NCI-H748 (cell line): ENCODE data around the gene ECI1.
"Not testable (repeated sequence)": the region's sequence is repeated elsewhere in the genome, so short reads cannot be mapped to it uniquely, and the experiment has no call there.

Source experiments
- DNase-seq: peaks from one replicate; lab custom pipeline; 2025; ENCODE audit not compliant: unreplicated experiment; lab: John Stamatoyannopoulos, UW

The ECI1 gene

DNA sequence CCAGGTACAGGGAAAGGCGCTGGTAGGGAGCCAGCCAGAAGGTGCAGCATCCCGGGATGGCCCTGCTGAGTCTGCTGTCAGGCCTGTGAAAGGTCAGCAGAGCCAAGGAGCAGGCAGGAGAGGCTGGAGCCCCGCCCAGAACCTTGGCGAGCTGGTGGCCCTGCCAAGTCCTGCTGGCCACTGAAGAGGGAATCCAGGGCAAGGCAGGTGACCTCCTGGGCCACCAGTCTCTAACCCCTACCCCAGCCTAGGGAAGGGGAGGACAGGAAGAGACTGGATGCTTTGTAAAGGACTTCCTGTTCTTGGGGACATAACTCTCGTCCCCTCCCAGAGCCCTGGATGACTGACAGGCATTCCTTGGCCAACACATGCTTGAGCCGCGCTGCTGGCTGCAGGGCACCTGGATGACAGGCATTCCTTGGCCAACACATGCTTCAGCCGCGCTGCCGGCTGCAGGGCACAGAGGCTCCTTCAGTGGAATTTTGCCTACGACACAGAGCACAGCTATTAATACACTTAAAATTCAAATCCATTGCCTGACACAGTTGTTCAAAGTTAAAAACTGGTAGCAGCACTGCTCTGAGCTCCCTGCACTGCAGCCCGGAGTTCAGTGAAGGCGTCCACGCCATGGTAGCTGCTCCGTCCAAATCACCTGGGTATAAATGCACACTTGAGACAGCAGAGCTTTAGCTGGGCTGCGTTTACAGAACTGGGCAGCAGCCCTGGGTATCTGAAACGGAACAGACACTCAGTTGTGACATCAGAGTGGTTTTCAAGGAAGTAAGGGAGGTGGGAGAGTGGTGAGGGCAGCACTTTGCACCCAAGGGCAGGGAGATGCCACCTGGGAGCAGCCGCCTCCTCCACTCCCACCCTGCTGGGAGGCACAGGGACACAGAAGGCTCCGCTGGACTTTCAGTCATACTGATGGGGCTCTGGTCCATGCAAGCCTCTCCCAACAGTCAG is 38.7 kb downstream of the ECI1 start:
- no peak for DNase-seq

GRCh38 chr16:2211923-2212347 is 39.5 kb downstream of the ECI1 start:
- no peak for DNase-seq

DNA sequence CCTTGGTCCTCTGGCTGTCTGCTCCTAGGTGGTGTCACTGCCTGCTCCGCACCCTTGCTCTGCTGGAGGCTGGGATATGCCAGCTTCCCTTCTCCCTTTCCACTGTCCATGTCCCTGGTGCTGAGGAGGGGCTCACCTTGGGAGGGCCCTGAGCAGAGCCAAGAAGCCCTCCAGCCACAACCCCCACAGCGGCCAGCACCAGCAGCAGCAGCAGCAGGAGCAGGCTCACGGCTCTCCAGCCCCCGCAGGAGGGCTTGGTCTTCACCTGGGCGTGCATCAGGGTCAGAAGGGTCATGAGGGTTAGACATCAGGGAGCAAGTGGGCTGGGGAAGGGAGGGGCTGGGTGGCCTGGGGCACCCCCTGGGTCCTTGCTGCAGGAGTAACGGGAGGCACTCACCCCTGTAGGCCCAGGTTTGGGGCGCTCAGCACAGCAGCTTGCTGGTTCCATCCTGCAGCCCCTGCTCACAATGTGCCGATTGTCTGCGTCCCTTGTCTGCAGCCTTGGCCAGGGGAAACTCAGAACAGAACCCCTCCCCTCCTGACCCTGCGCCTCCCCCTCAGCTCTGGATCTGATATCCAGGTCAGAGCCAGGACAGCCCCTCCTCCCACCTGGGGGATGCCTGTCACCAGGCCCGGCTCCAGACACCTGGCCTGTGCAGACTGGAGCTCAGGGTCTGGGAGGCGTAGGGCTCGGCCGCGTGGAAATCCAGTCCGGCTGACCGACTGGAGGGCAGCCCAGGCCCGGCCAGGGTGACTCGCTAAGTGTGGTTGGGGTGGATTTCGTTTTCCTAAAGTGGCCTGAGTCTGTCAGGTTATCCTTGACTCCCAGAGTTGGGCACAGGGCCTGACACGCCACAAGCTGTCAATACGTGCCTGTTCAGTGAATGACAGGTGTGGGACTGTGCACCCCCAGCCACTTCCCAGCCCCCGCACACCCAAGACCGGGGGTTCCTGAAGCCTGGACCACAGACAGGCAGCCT is 40.7 kb downstream of the ECI1 start, which contains the start of gene BRICD5:
Gene BRICD5 (minus strand): TSS at position 478 of the 980 bp plus-strand sequence. CDS start 30 bp downstream, at position 448.
- no peak for DNase-seq

- no peak for DNase-seq
Measured at GRCh38 chr16:2210009-2210332, 41.4 kb downstream of the ECI1 start.

DNA sequence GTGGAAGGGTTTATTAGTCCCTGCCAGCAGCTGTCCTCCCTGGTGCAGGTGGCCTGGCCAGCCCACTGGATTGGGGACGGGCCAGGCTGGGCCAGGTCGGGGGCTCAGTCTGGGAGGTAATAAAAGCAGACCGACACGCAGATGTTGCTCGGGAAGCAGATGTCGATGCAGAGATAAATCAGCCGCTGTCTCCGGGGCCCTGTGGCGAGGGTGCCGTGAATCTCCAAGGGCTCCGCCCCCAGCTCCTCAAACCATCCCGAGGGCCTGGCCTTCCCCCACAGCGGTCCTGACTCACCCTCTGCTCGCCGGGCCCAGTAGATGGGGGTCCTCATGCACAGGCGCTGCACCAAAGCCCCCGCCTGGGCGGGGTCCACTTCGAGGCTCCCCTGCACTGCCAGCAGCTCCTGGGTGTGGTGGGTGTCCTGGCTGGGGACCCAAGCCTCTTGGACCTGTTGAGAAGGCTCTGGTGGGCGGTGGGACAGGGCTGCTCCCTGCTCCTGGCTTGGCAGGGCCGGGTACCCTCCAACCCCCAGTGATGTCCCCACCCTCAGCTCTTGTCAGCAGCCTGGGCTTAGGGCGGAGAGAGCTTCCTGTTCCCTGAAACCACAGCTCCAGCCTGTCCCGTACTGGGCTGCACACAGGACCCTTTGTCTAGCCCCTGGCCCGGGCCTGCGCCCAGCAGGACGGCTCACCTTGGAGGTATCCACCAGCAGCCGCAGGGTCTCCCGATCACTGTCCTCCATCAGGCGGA is 42.0 kb downstream of the ECI1 start:
- no peak for DNase-seq

GRCh38 chr16:2208772-2209171 is 42.6 kb downstream of the ECI1 start:
- DNase-seq: no peak

- DNase-seq: no peak
Measured at GRCh38 chr16:2208308-2208707, 43.1 kb downstream of the ECI1 start.

- no peak for DNase-seq
Measured at GRCh38 chr16:2207872-2208271, 43.5 kb downstream of the ECI1 start.

GRCh38 chr16:2206780-2207433 is 44.5 kb downstream of the ECI1 start:
- no peak for DNase-seq

GRCh38 chr16:2206420-2206779 is 45.0 kb downstream of the ECI1 start:
- no peak for DNase-seq

DNA sequence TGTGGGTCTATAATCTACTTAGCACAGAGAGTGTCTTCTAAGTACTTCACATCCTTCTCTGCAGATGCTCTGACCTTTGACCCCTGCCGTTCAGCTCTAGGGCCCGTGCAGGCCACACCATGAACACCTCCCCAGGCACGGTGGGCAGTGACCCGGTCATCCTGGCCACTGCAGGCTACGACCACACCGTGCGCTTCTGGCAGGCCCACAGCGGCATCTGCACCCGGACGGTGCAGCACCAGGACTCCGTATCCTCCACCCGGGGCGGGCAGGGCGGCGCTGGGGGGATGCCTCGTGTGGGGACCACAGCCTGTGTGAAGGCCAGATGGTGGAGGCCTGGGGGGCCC is 45.4 kb downstream of the ECI1 start:
- no peak for DNase-seq

- DNase-seq: peak; percentile 78
Measured at GRCh38 chr16:2205104-2205966, 46.1 kb downstream of the ECI1 start, which contains the start of gene MLST8. Gene MLST8, plus strand, starts transcription at chr16:2205454. Its CDS starts 632 bp downstream, at chr16:2206086.

GRCh38 chr16:2204416-2205103 is 46.8 kb downstream of the ECI1 start:
- DNase-seq: no peak

DNA sequence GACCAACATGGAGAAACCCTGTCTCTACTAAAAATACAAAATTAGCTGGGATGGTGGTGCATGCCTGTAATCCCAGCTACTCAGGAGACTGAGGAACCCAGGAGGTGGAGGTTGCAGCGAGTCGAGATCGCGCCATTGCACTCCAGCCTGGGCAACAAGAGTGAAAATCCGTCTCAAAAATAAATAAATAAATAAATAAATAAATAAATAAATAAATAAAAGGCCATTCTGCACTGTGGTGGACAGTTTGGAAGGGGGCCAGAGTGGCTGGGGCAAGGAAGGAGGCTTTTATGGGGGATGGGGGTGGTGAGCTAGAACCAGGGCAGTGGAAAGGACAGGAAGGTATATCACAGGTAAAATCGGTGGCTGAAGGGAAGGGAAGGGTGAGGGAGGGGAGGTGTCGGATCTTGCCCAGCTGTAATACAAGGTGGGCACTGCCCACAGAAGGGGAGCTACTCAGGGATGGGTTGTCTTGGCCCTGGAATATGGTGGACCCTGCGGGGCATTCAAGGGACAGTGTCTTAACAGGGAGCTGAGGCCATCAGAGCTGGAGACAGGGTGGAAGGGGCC is 48.2 kb downstream of the ECI1 start:
- DNase-seq: not testable (repeated sequence)

DNA sequence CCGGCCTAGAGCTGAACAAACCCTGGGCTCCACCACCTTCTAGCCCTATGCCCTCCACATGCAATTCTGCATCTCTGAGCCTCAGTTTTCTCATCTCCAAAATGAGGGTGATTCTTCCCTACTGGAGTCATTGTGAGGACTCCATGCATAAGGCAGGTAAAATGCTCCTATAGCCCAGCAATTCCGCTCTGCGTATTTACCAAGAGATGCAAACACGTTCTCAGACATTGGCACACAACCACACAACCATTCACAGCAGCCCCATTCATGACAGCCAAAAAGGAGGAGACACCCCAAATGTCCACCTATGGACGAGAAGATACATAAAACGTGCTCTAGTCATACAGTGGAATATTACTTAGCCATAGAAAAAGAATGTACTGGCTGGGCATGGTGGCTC is 51.1 kb downstream of the ECI1 start:
- no peak for DNase-seq

DNA sequence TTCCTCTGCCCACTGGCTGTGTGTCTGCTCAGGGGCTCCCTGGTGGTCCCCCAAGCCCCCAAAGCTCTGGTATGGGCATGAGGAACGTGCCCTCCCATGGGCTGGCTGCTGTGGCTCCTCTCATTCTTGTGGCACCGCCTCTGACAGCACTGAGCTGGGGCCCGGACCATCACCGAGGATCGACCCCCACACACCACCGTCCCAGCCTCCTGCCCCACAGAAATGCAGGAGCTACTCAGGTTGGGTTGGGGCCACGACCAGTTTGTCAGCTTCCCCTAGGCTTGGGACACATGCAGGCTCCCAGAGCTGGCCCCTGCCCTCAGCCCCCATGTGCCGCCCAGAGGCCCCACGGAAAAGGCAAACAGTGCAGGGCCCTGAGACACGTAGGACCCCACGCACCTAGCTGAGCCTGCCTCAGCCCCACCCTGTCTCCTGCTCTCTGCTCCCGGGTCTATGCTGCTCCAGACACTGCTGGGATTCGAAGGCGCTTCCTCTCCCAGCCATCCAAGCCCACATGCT is 51.7 kb downstream of the ECI1 start:
- DNase-seq: no peak

GRCh38 chr16:2199095-2199494 is 52.3 kb downstream of the ECI1 start:
- no peak for DNase-seq

DNA sequence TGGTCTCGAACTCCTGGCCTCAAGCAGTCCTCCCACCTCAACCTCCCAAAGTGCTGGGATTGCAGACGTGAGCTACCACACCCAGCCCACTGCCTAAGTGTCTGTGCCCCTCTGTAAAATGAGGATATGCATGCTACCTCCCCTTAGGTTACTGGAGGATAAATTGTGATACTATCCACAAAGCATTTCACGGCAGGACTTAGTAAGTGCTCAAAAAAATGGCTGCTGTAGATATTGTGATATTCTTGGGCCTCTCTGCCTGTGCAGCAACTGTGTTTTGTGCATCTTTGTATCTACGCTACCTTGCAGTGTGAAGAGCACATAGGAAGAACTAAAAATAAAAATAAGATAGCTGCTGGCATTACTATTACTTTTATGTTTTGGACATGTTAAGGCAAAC is 53.1 kb downstream of the ECI1 start:
- no peak for DNase-seq
